Stimulated activated CD8-positive, alpha-beta memory T cell treated with anti-CD3 and anti-CD28 coated beads, Interleukin-12 subunit alpha, Interleukin-12 subunit beta, amount 100 ng/mL, for 24 hours (primary cell): Measurements from ENCODE around the gene LLGL2.
"Not testable (repeated sequence)": the region's sequence is repeated elsewhere in the genome, so short reads cannot be mapped to it uniquely, and the experiment has no call there.

Experiments
- DNase-seq: peaks from one replicate; pipeline ENCODE4 v3.0.0-alpha.2; 2020; ENCODE audit errors: extremely low read depth

LLGL2 gene

DNA sequence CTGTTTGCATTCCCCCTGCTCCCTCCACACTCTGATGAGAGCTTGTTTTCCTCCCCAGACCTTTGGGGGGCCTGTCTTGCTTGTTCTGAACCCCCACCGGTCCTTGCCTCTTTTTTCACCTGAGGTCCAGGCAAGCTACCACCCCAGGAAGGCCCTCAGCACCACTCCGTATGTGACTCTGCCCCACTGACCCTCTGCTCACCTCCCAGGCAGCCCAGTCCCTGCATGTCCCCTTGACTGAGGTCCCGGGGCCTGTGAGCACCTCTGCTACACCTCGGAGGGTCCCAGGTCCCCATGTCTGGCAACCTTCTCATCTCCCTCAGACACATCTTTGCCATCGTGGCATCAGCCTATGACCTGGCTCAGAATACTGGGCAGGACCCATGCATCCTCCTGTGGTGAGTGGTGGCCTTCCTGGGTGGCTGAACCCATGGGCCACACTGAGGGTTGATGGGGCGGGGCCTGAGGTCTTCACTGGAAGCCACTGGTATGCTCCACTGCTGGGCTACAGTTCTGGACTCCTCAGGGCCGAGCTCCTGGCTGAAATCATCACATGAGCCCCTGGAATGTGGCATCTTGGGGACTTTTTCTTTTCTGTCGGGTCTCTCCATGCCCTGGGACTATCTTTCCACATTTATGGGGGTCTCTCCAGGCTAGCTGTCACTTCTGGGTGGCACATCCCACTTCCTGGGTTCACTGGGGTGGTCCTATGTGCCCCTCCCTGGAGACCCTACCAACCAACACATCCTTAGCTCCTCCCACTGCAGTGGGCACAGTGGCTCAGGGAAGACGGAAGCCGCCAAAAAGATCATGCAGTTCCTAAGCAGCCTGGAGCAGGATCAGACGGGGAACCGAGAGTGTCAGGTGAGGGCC, 65.6 kb downstream of the LLGL2 start:
- DNase-seq = no peak

DNA sequence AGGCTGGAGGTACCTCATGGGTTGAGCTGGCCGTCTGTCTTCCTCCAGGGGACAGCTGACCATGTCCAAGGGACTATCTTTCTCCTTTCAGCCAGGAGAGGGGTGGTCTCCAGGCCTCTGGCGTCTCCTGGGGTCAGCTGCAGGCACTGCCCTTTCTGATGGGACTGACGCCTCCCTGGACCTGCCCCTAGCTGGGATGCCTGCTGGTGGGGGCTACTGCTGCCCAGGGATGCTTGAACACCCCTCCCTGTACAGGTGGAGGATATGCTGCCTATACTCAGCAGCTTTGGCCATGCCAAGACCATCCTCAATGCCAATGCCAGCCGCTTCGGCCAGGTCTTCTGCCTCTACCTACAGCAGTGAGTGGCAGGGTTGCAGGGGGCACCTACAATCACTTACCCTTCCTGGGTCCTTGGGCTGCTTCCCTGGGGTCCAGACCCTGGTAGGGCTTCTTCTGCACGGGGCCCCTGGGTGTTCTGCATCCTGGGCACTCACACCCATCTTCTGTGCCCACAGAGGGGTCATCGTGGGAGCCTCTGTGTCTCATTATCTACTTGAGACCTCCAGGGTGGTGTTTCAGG, 66.3 kb downstream of the LLGL2 start:
- DNase-seq = no peak

GRCh38 chr17:75592348-75593020, 67.0 kb downstream of the LLGL2 start:
- DNase-seq = no peak

DNA sequence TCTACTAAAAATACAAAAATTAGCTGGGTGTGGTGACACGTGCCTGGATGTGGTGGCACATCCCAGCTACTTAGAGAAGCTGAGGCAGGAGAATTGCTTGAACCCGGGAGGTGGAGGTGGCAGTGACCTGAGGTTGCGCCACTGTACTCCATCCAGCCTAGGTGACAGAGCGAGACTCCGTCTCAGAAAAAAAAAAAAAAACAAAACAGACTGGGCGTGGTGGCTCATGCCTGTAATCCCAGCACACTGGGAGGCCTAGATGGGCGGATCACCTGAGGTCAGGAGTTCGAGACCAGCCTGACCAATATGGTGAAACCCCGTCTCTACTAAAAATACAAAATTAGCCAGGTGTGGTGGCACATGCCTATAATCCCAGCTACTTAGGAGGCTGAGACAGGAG, 67.9 kb downstream of the LLGL2 start:
- not testable (repeated sequence) for DNase-seq

- no peak for DNase-seq
Observed at GRCh38 chr17:75594499-75595283, 69.2 kb downstream of the LLGL2 start.

- no peak for DNase-seq
Observed at GRCh38 chr17:75595284-75595919, 69.9 kb downstream of the LLGL2 start.

DNA sequence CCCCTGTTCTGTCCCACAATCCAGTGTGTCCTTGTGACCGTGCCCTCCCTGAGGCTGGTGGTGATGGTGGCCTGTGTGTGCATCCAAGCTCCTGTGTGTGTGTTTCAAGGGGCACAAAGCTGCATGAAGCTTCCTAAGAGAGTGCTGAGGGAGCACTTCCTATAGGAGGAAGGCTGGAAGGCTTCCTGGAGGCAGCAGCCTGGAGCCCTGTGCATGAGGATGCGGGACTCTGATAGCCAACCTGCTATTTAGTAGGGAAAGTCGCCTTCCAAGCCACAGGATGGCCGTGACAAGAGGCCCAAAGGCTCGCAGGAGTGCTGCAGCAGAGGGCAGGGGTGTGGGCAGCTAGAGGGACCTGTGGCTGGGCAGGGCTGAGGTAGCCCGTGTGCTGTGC, 70.4 kb downstream of the LLGL2 start:
- no peak for DNase-seq

DNA sequence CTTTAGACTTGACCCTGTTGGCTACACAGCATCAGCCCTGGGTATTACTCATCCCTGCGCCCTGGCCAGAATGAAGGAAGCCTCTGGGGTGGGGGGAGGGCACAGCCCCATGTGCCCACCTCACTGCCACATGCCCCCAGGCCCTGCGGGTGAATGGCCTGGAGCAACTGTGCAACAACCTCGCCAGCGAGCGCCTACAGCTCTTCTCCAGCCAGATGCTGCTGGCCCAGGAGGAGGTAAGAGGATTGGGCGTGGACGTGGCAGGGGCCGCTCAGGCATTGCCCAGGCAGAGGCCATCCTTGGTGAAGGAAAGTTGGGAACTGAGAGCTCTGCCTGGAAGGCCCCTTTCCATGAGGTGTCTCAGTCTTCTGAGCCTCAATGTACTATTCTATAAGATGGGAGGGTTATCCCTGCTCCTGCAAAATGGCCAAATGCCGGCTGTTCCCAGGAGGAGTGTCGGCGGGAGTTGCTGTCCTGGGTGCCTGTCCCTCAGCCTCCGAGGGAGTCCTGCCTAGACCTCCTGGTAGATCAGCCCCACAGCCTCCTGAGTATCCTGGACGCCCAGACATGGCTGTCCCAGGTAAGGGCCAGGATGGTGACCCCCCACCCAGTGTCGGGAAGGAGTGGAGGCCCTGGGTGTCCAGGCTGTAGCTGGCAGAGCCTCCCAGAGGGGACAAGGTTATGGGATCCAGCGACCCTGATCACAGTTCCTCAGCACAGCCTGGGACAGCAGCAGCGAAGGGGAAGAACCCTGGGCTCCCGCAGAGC, 71.0 kb downstream of the LLGL2 start:
- no peak for DNase-seq

GRCh38 chr17:75601057-75601987, 75.8 kb downstream of the LLGL2 start:
- no peak for DNase-seq

- DNase-seq = no peak
Observed at GRCh38 chr17:75602644-75603043, 77.1 kb downstream of the LLGL2 start.

- DNase-seq = no peak
Observed at GRCh38 chr17:75603123-75603522, 77.6 kb downstream of the LLGL2 start.

- DNase-seq = no peak
Observed at GRCh38 chr17:75604034-75604695, 78.7 kb downstream of the LLGL2 start.

GRCh38 chr17:75605790-75606189, 80.3 kb downstream of the LLGL2 start:
- DNase-seq = no peak

DNA sequence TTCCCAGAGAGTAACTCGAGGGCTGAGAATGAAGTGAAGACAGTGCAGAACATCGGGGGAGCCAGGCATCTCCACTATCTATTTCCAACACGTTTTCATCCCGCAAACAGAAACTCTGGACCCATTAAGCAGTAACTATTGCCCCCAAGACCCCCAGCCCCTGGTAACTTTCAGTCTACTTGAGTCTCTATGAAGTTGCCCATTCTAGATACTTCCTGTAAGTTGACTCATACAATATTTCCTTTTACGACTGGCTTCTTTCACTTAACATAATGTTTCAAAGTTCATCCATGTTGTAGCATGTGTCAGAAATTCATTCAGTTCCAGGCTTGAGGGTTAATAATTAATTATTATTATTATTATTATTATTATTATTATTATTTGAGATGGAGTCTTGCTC, 81.6 kb downstream of the LLGL2 start:
- DNase-seq = no peak

DNA sequence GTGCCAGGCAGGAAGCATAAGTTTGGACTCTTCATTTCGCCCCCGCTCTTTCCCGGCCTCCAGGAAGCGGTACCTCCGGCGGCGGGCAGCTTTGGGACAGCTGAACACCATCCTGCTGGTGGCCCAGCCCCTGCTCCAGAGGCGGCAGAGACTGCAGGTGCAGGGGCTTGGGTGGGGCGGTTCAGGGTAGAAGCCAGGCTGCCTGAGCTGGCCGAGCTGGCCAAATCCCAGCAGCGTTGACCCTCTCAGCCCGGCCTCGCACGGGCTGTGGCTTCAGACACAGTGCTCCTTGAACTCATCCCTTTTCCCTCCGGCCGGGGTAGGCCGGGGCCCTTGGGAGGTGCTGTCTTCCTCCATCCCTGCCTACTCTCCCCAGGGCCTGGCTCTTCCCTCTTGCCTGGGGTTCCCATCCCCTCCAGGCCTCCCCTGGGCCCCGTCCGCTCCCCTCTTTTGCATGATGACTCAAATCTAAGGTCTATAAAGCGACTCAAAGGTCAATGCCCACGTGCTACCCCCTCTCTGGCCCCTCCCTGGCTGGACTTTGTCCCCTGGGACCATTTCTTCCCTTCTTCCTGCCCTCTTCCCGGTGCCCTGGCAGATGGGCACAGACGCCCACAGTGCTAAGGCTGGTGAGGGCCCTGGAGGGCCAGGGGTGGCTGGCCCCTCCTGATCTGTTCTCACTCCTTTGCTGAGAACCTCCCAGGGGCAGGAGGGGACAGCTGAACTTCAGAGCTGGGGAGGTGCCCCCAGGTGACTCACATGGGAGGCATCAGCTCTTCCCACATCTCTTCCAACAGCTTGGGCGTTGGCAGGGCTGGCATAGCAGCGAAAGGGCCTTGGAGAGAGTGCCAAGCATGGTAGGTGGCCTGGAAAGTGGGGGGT, 84.8 kb downstream of the LLGL2 start:
- DNase-seq = no peak

DNA sequence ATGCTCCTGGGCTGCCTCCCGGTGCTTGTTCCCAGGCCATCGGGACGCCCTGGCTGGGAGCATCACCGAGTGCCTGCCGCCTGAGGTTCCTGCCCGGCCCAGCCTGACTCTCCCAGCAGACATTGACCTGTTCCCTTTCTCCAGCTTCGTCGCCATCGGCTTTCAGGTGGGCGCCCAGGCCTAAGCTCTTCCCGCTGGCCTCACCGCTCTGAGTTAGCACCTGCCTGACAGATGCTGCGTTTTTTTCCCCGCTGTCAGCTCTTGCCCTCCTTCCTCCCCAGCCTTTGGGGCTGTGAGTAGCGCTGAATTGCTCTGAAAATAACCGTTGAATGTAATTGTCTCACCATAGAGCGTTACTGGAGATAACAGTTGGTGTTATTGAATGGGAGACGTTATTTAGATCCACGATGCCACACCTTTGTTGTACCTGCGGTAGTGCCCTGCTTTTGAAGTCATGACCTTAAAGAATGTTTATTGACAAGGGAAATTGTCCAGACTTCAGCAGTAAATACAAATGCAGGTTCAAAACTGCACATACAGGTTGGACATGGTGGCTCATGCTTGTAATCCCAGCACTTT, 86.4 kb downstream of the LLGL2 start:
- DNase-seq = no peak

- no peak for DNase-seq
Observed at GRCh38 chr17:75612906-75613626, 87.6 kb downstream of the LLGL2 start.
